ENCODE data around the gene C1QTNF6.

GRCh38 chr22:37181681-37182080 is 6.4 kb downstream of the C1QTNF6 start:
- TF ChIP-seq POLR2A (IDR thresholded peaks at IDR 0.05; ENCODE audit: low read length) (no peak), GATA1 (IDR thresholded peaks at IDR 0.05; ENCODE audit: low read depth, low read length) (no peak)
